Thyroid gland (tissue), 4 donors: ENCODE measurements around the gene KCNG4.
"Not testable (repeated sequence)": the region's sequence is repeated elsewhere in the genome, so short reads cannot be mapped to it uniquely, and the experiment has no call there.

Experiments used
- CTCF ChIP-seq, 6 experiments: fragments of 200-600 bp in 3 of 6; fragments of 450-650 bp in 3 of 6; sonication (generic) in 3 of 6; IDR thresholded peaks; one replicate each; pipeline ENCODE4 v1.5.1; 2016 to 2019; ENCODE audit warnings: antibody characterized with exemption in 6 of 6, mild to moderate bottlenecking in 2 of 6, inconsistent platforms in 1 of 6, moderate library complexity in 1 of 6
- POLR2A ChIP-seq, 2 donors: fragments of 450-650 bp; IDR thresholded peaks; one replicate each; pipeline ENCODE4 v1.6.1; 2017; ENCODE audit warnings: antibody characterized with exemption in 2 of 2, mild to moderate bottlenecking in 2 of 2, moderate library complexity in 1 of 2

DNA sequence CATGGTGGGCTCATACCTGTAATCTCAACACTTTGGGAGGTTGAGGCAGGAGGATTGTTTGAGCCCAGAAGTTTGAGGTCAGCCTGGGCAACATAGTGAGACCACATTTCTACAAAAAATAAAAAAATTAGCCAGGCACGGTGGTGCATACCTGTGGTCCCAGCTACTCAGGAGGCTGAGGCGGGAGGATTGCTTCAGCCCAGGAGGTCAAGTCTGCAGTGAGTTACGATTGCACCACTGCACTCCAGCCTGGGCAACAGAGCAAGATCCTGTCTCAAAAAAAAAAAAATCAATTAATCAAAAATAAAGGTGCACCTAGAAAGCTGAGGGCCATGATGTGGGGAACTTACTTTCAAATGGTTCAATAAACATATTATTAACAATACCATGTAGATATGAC lies 23.7 kb downstream of the KCNG4 start:
- TF ChIP-seq CTCF, POLR2A (IDR thresholded peaks at IDR 0.05): not testable (repeated sequence)
